K562 (cell line): Measurements from ENCODE around the gene ABHD16A. TPM values are rescaled to one million over a fixed set of nuclear protein-coding genes. Genes with fewer than 3 reads are reported as not detected.

Experiments
- BHLHE40 ChIP-seq: IDR thresholded peaks from 2 replicates; pipeline ENCODE4 v1.6.1; 2011; ENCODE audit warnings: low read length, improper control_type of control experiment
- DACH1 ChIP-seq: fragments of 450-650 bp; IDR thresholded peaks from 2 replicates; pipeline ENCODE4 v1.6.1; 2018; ENCODE audit not compliant: partially characterized antibody
- GABPA ChIP-seq: fragments of 200-800 bp; sonication (Bioruptor generic); conservative IDR thresholded peaks from 2 replicates; pipeline ENCODE4 v1.6.1; 2016; ENCODE audit warnings: low read depth, missing genetic modification characterization, missing compliant biosample characterization
- KDM1A ChIP-seq, 2 experiments: fragments of 450-650 bp; IDR thresholded peaks; 2 replicates each; pipeline ENCODE4 v1.6.1; 2016; ENCODE audit warnings: mild to moderate bottlenecking in 2 of 2
- NBN ChIP-seq: fragments of 450-650 bp; IDR thresholded peaks from 2 replicates; pipeline ENCODE4 v1.6.1; 2016; ENCODE audit warnings: low read depth, mild to moderate bottlenecking
- NFYB ChIP-seq: IDR thresholded peaks from 2 replicates; pipeline ENCODE4 v1.6.1; 2011; ENCODE audit warnings: mild to moderate bottlenecking, moderate library complexity; ENCODE audit not compliant: insufficient read length; ENCODE audit errors: extremely low read depth
- SETDB1 ChIP-seq: IDR thresholded peaks from one replicate; pipeline ENCODE4 v1.6.1; 2012; ENCODE audit warnings: low read length, control low read depth, inconsistent platforms
- SP2 ChIP-seq: IDR thresholded peaks from 2 replicates; pipeline ENCODE4 v1.6.1; 2011; ENCODE audit warnings: mild to moderate bottlenecking, low read depth, low read length, moderate library complexity; ENCODE audit not compliant: poor library complexity, severe bottlenecking; ENCODE audit errors: extremely low read depth
- ZFPM2 ChIP-seq: fragments of 250-450 bp; sonication (Bioruptor Pico); IDR thresholded peaks from 2 replicates; pipeline ENCODE4 v1.5.1; 2022; ENCODE audit warnings: mild to moderate bottlenecking
- polyA plus RNA-seq, 8 experiments: library from polyadenylated mRNA; depleted of rRNA in 4 of 8; stranded (reverse) in 5 of 8; unstranded in 3 of 8; fragments of >200 nt; fragmentation: Nextera tagmentation in 2 of 8; fragmentation: Illumina TruSeq in 1 of 8; extraction: Ambion mirVana in 2 of 8; extraction: Trizol in 1 of 8; gene quantifications; 2 replicates each; pipeline versions ENCODE4 v1.2.1 to v1.2.3, GENCODE V29; 2011 to 2014; ENCODE audit warnings: inconsistent platforms in 1 of 8, missing spikeins in 1 of 8
- total RNA-seq, 7 experiments: library from RNA; depleted of rRNA in 6 of 7; stranded (reverse); fragments of >200 nt in 6 of 7; fragmentation: Illumina TruSeq in 2 of 7; extraction: Trizol in 2 of 7; gene quantifications; 2 replicates each; pipeline versions ENCODE4 v1.2.1 to v1.2.3, GENCODE V29; 2011 to 2021; ENCODE audit warnings: low replicate concordance in 1 of 7
- TF ChIP-seq, protein P1 (sequence below): IDR thresholded peaks from 2 replicates; pipeline ENCODE4 v1.6.1; 2012; ENCODE audit warnings: low read depth, low read length, improper control_type of control experiment, borderline replicate concordance
- TF ChIP-seq, protein P2 (sequence below): fragments of 450-650 bp; IDR thresholded peaks from 2 replicates; pipeline ENCODE4 v1.6.1; 2017; ENCODE audit warnings: antibody characterized with exemption
- TF ChIP-seq, protein P3 (sequence below), 2 experiments: fragments of 450-650 bp; IDR thresholded peaks; 2 replicates each; pipeline ENCODE4 v1.6.1; 2016; ENCODE audit warnings: mild to moderate bottlenecking in 2 of 2, borderline replicate concordance in 1 of 2, low read depth in 1 of 2, moderate library complexity in 1 of 2
- TF ChIP-seq, protein P4 (sequence below): sonication (generic); formaldehyde crosslinking; IDR thresholded peaks from 2 replicates; pipeline ENCODE4 v1.8.1; 2023; ENCODE audit warnings: mild to moderate bottlenecking, missing genetic modification reagents

Gene ABHD16A
- total and polyA plus RNA-seq, 9 of the 15 experiments (the other 6 are each of a cell fraction or from before 2014, with no cell fraction given), result 25.8 to 120 (median 81.6) TPM

DNA sequence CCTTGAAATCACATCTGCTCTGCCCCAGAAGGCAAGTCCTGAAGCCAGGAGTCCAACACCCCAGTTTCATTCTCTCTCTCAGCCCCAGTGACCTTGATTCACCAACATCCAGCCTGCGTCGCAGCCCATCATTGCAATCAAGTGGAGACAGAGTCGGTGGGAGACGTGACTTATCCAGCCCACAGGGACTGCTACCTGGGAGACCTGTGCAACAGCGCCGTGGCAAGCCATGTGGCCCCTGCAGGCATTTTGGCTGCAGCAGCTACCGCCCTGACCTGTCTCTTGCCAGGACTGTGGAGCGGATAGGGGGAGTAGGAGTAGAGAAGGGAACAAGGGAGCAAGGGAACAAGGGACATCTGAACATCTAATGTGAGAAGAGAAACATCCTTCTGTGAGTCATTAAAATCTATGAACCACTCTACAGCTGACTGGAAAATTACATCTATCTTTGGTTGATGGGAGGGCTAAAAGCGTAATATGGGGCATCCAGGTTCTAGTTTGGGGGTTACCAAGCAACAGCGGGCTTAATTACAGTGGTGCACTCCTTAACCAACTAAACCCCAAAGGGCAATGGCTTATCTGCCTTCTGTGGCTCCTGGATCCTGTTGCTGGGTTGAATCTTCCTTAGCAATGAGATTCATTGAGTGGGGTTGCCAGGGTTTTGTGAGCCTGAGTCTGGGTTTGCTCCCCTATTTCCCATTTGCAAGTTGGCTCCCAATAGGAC lies 14.5 kb upstream of the ABHD16A start (continued):
- TF ChIP-seq NFYB (no peak), NBN (no peak), DACH1 (no peak), SETDB1 (no peak), SP2 (no peak), KDM1A (IDR thresholded peaks at IDR 0.05) (no peak), GABPA (tag) (no peak), BHLHE40 (peak; percentile 56; the same call in 1 of the 2 replicates), ZFPM2 (CRISPR knock-in tag) (no peak)
- TF ChIP-seq, protein P1, sequence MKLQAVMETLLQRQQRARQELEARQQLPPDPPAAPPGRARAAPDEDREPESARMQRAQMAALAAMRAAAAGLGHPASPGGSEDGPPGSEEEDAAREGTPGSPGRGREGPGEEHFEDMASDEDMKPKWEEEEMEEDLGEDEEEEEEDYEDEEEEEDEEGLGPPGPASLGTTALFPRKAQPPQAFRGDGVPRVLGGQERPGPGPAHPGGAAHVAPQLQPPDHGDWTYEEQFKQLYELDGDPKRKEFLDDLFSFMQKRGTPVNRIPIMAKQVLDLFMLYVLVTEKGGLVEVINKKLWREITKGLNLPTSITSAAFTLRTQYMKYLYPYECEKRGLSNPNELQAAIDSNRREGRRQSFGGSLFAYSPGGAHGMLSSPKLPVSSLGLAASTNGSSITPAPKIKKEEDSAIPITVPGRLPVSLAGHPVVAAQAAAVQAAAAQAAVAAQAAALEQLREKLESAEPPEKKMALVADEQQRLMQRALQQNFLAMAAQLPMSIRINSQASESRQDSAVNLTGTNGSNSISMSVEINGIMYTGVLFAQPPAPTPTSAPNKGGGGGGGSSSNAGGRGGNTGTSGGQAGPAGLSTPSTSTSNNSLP, result no peak
- TF ChIP-seq, protein P2, sequence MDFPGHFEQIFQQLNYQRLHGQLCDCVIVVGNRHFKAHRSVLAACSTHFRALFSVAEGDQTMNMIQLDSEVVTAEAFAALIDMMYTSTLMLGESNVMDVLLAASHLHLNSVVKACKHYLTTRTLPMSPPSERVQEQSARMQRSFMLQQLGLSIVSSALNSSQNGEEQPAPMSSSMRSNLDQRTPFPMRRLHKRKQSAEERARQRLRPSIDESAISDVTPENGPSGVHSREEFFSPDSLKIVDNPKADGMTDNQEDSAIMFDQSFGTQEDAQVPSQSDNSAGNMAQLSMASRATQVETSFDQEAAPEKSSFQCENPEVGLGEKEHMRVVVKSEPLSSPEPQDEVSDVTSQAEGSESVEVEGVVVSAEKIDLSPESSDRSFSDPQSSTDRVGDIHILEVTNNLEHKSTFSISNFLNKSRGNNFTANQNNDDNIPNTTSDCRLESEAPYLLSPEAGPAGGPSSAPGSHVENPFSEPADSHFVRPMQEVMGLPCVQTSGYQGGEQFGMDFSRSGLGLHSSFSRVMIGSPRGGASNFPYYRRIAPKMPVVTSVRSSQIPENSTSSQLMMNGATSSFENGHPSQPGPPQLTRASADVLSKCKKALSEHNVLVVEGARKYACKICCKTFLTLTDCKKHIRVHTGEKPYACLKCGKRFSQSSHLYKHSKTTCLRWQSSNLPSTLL, result no peak
- TF ChIP-seq, protein P3, sequence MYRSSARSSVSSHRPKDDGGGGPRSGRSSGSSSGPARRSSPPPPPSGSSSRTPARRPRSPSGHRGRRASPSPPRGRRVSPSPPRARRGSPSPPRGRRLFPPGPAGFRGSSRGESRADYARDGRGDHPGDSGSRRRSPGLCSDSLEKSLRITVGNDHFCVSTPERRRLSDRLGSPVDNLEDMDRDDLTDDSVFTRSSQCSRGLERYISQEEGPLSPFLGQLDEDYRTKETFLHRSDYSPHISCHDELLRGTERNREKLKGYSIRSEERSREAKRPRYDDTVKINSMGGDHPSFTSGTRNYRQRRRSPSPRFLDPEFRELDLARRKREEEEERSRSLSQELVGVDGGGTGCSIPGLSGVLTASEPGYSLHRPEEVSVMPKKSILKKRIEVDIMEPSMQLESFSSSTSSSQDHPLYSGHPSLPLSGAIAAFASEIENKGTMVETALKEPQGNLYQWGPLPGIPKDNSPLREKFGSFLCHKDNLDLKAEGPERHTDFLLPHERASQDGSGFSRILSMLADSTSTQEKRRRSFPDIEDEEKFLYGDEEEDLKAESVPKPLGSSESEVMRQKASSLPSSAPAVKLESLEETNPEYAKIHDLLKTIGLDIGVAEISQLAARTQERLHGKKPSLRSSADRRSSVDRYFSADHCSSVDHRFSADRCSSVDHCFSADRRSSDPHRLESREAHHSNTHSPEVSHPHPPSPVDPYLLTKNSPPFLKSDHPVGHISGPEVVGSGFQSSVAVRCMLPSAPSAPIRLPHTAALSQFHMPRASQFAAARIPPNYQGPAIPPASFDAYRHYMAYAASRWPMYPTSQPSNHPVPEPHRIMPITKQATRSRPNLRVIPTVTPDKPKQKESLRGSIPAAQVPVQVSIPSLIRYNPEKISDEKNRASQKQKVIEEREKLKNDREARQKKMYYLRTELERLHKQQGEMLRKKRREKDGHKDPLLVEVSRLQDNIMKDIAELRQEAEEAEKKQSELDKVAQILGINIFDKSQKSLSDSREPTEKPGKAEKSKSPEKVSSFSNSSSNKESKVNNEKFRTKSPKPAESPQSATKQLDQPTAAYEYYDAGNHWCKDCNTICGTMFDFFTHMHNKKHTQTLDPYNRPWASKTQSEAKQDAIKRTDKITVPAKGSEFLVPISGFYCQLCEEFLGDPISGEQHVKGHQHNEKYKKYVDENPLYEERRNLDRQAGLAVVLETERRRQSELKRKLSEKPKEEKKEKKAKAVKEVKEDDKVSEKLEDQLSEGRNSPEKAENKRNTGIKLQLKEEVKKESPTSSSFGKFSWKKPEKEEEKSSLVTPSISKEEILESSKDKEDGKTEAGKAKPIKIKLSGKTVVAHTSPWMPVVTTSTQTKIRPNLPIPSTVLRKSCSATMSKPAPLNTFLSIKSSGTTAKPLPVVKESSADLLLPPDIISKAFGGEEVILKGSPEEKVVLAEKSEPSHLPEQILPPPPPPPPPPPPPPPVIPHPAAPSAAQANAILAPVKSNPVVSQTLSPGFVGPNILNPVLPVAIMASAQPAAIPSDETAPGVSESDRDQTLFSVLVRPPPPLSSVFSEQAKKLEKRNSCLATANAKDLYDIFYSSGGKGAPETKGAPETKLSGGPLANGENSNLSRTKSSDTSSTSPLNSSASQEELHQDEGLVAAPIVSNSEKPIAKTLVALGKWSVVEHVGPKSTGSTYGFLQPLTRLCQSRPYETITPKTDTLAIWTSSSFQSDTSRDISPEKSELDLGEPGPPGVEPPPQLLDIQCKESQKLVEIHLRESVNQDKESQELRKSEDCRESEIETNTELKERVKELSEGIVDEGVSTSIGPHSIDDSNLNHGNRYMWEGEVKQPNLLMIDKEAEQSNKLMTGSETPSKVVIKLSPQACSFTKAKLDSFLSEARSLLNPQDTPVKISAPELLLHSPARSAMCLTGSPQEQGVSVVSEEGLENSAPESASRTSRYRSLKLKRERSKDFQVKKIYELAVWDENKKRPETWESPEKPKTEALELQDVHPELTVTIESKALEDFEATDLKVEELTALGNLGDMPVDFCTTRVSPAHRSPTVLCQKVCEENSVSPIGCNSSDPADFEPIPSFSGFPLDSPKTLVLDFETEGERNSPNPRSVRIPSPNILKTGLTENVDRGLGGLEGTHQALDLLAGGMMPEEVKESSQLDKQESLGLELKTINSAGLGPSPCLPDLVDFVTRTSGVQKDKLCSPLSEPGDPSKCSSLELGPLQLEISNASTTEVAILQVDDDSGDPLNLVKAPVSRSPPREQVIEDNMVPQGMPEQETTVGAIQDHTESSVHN (IDR thresholded peaks at IDR 0.05; ENCODE audit: borderline replicate concordance in 1 of 2, low read depth in 1 of 2), result no peak
- TF ChIP-seq, protein P4, sequence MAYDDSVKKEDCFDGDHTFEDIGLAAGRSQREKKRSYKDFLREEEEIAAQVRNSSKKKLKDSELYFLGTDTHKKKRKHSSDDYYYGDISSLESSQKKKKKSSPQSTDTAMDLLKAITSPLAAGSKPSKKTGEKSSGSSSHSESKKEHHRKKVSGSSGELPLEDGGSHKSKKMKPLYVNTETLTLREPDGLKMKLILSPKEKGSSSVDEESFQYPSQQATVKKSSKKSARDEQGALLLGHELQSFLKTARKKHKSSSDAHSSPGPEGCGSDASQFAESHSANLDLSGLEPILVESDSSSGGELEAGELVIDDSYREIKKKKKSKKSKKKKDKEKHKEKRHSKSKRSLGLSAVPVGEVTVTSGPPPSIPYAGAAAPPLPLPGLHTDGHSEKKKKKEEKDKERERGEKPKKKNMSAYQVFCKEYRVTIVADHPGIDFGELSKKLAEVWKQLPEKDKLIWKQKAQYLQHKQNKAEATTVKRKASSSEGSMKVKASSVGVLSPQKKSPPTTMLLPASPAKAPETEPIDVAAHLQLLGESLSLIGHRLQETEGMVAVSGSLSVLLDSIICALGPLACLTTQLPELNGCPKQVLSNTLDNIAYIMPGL (CRISPR knock-in tag), result 0 out of 2 replicates have a peak, but pooled peaks have one; percentile 37
